HFF-Myc (cell line): Measurements from ENCODE around the gene FTL.

Experiments used
- DNase-seq: peaks from one replicate; pipeline ENCODE4 v3.0.0-alpha.2; 2011; ENCODE audit warnings: low read depth; ENCODE audit errors: extremely low read depth
- H3K4me3 ChIP-seq: replicated peaks from 2 replicates; pipeline ENCODE4 v1.5.1; 2011; ENCODE audit warnings: low read depth, mild to moderate bottlenecking, control low read depth, low read length
- CTCF ChIP-seq: IDR thresholded peaks from 2 replicates; pipeline ENCODE4 v1.5.1; 2012; ENCODE audit warnings: mild to moderate bottlenecking, low read depth, low read length, control low read depth; ENCODE audit errors: missing control alignments

The FTL gene

GRCh38 chr19:48954595-48955307 lies 10.4 kb upstream of the FTL start, which contains the start of gene BAX:
Gene BAX (plus strand): TSS chr19:48954875. CDS start chr19:48954929, 54 bp downstream.
- H3K4me3 ChIP-seq, result peak within 1 kb of the TSS; percentile 95
- DNase-seq, result peak; percentile 87
- TF ChIP-seq CTCF, result no peak

GRCh38 chr19:48955308-48955958 lies 9.7 kb upstream of the FTL start:
- TF ChIP-seq CTCF, result no peak
- DNase-seq, result no peak
- peak overlapping the region; percentile 95 for H3K4me3 ChIP-seq

GRCh38 chr19:48958006-48958405 lies 7.1 kb upstream of the FTL start:
- no peak for TF ChIP-seq CTCF
- no peak overlapping the region for H3K4me3 ChIP-seq
- no peak for DNase-seq

- no peak for DNase-seq
- no peak for TF ChIP-seq CTCF
- H3K4me3 ChIP-seq, result no peak overlapping the region
Observed at GRCh38 chr19:48959341-48960239, 5.5 kb upstream of the FTL start.

GRCh38 chr19:48961051-48961649 lies 4.0 kb upstream of the FTL start:
- no peak overlapping the region for H3K4me3 ChIP-seq

More at GRCh38 chr19:48961051-48961649, 4.0 kb upstream of the FTL start:
- DNase-seq, result no peak
- no peak for TF ChIP-seq CTCF
